Sciatic nerve (tissue), 2 donors: ENCODE results near the gene EPHA2. TPM values are rescaled to one million over a fixed set of nuclear protein-coding genes. Genes with fewer than 3 reads are reported as not detected.

Experiments used
- ATAC-seq: fragments of 200-7000 bp; cut with Tn5 transposase; one replicate; pipeline ENCODE4 v1.9.1; 2020; ENCODE audit warnings: mild to moderate bottlenecking, moderate library complexity
- DNase-seq: peaks from one replicate; pipeline ENCODE4 v3.0.0-alpha.2; 2020; ENCODE audit warnings: low spot score
- intact Hi-C: fragments of 100-400 bp; cut with DNase I; formaldehyde crosslinking; loops from one replicate; pipeline ENCODE4 v1.14.2; 2022
- total RNA-seq: library from RNA; stranded (reverse); fragmentation: NEBNext Ultra II Directional; extraction: Animal tissue kit (Norgen Biotek cat#: 25700); gene quantifications from one replicate; pipeline ENCODE4 v1.2.1, GENCODE V29; 2021
- donor health status: DM: no; HTN: no; CAD: no.
- donor health status: DM: no; HTN: no; CAD: no.

EPHA2 gene
- total RNA-seq, 1 donor from 2014 or later: 31.3 TPM

GRCh38 chr1:16088996-16089395 lies 66.9 kb downstream of the EPHA2 start:
- intact Hi-C loops: no loop called here
- no peak for DNase-seq
- ATAC-seq: no peak

DNA sequence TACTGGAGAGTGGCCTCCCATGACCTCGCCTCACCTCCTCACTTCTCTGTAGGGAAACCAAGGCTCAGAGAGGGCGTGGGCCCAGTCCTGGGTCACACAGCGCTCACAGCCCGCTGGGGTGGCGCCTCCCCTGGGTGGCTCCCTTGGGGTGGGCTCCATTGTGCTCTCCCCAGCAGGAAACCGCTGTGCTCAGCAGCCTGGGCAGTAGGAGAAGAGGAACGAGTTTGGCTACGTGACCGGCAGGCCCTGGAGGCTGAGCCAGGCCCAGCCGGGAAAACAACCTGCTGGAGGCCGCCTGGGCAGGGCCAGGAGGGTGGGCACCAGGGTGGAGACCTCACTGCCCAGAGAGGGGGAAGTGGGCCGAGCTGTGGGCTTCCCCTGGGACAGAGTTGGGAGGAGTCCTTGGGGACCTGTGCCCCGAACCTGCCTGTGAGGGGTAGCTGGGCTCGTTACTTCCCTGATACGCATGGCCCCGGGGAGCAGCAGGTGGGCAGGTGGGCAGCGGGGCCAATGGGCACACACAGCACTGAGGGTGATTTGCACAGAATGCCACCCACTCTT lies 67.4 kb downstream of the EPHA2 start:
- DNase-seq (no peak), ATAC-seq (no peak)
- intact Hi-C loops: no loop called here

DNA sequence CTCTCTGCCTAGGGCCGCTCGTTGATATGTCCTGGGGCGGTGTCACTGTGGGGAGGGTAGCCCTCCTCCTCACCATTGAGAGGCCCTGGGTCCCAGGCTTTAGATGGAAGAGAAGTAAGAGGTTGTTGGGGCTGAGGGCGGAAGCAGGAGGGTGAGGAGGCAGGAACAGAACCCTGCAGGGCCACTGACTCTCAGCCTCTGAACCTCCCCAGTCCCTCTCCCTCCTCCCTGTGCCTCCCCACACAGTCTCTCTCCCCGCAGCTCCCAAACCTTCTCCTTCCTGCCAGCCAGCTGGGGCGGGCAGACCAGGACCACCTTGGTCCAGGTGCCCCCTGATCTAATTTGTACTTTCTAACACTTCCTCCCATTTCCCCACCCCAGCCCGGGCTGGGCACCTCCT lies 68.1 kb downstream of the EPHA2 start:
- ATAC-seq (no peak), DNase-seq (no peak)
- intact Hi-C loops: no loop called here

DNA sequence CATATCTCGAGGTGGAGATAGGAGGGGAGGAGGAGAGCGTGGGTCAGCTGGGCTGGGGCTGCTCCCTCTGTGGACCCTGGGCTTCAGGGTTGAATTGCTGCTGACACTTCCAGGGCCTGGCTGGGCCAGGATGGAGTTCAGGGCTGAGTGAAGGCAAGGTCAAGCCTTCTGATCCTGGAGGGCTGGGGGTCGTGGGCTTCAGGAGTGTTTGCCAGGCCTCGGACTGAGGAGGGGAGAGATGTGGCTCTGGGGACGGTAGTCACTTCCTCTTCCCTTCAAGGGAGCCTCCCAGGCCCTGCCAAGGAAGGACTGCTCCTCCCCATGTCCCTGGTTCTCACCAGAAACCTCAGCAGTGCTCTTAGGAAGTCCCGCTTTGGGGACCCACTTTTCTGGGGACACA lies 70.3 kb downstream of the EPHA2 start:
- intact Hi-C loops: no loop called here
- DNase-seq (no peak), ATAC-seq (no peak)

GRCh38 chr1:16083486-16083885 lies 72.4 kb downstream of the EPHA2 start:
- intact Hi-C loops: no loop called here
- DNase-seq: no peak
- no peak for ATAC-seq

DNA sequence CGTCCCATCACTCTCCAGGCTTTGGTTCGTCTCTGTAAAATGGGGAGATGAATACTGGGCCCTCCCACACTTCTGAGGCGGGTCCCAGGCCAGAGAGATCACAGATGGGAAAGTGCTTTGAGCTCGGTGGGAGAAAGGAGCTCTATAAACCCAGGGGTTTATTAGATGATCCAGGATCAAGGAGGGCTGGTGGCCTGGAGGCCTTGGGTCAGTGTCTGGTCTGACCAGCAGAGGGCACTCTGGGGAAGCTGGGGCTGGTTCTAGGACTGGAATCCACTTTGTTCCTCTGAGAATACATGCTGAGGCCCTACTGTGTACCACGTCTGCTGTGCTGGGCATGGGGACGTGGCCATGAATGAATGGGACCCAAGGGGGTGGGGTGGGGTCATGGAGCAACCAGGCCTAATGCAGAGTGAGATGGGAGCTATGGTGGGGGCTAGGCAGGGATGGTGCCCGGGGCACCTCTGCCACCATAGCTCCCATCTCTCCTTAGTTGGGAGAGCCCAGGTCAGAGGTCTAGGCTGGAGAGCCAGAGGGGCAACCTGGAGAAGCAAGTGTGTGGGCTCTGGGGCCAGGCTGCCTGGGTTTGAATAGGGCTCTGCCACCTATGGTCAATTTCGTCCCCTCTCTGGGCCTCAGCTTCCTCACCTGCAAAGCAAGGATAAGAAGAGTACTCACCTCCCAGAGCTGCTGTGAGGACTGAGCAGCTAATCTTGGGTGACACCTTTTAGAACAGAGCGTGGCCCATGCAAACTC lies 73.4 kb downstream of the EPHA2 start:
- intact Hi-C loops: no loop called here
- ATAC-seq (peak; percentile 31), DNase-seq (peak; percentile 80)

- intact Hi-C loops: no loop called here
- DNase-seq: no peak
- ATAC-seq: no peak
Observed at GRCh38 chr1:16081636-16082035, 74.2 kb downstream of the EPHA2 start.

GRCh38 chr1:16080422-16081150 lies 75.3 kb downstream of the EPHA2 start:
- no peak for ATAC-seq
- intact Hi-C loops: no loop called here
- DNase-seq: no peak

- DNase-seq (peak; percentile 88), ATAC-seq (peak; percentile 87)
- intact Hi-C loops: loop anchor here (1.0 to 5.0 kb wide), 2 partner anchors 108 to 171 kb away; no protein-coding TSS in a partner anchor
Observed at GRCh38 chr1:16078925-16079656, 76.8 kb downstream of the EPHA2 start.

DNA sequence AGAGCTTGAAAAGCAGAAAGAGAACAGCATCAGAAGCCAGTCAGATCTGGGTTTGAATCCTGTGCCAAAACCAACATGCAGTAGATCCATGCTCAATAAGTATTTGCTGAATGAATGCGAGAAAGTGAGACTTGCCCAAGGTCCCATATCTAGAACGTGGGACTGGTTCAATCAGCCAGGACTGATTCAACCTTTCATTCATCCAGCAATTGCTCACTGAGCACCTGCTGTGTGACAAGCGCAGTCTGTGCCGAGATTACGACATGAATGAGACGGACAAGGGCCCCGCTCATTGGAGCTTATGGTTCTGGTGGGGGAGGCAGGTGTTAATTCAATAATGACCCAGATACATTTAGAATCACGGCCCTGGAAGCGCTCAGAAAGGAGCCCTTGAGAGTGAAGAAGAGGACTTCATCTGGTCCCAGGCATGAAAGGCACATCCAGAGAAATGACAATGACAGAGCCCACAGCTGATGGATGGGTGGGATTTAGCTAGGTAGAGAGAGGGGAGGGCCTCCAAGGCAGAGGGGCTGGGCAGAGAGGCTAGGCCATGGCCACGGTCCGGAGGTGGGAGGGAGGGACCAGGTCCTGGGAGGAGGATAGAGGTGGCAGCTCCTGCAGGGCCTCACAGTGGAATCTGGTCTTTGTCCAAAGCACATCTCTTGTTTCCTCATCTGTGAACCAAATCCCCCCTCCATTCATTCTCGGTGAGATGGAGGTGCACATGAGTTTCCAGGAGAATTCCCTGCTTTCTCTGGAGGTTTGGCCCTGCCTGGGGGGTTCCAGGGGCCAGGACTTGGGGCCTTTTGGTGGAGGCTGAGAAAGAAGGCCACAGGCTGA lies 78.2 kb downstream of the EPHA2 start:
- no peak for DNase-seq
- intact Hi-C loops: loop anchor here (5.0 kb wide), 1 partner anchor 110 kb away; no protein-coding TSS in a partner anchor
- ATAC-seq: no peak

DNA sequence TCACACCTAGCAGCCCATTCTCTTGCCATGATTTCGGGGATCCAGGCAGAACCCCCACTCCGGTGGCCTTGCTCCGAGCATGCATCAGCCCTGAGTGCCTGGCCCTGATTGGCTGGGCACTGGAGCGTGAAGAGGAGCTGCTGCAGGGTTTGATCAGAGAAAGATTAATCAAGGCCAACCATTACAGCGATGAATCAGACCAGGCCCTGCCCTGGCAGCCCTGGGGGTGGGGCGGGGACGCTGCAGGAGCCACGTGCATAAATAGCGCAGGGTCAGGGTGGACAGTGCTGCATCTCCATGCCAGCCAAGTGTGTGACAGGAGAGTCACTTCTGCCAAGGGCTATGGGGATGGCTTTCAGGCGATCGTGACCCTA lies 79.0 kb downstream of the EPHA2 start:
- ATAC-seq: no peak
- intact Hi-C loops: loop anchor here (5.0 kb wide), 1 partner anchor 110 kb away; no protein-coding TSS in a partner anchor
- DNase-seq: no peak

GRCh38 chr1:16076031-16076864 lies 79.6 kb downstream of the EPHA2 start:
- DNase-seq (no peak), ATAC-seq (no peak)
- intact Hi-C loops: loop anchor here (5.0 kb wide), 1 partner anchor 111 kb away; no protein-coding TSS in a partner anchor

DNA sequence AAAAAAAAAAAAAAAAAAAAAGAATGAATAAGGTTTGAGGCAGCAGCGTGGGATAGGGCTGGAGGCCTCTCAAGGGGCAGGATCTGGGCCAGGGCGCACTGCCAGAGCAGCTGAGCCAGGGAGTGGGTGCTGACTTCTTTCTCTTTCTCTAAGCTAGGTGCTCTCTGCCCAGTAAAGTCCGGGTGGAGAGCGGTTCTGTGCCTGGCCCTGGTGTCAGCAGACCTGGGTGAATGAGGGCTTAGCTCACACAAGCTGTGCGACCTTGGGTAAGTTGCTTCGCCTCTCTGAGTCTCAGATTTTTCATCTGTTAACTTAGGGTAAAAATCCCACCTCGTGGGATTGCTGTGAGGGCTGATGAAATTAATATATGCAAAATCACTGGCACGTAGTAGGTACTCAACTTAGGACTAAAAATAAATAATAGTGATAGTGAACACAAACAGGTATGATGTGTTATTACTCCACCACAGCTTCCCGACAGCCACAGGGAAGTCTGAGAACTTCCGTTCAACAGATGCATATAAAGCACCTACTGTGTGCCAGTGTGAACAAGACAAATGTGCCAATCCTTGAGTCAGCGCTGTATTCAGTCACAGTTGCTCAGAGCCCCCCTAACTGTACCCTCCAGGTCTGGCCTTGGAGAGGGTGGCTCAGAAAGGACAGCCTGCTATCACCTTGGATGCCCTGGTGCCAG lies 80.4 kb downstream of the EPHA2 start:
- peak; percentile 78 for DNase-seq
- ATAC-seq: peak; percentile 20
- intact Hi-C loops: loop anchor here (5.0 kb wide), 1 partner anchor 112 kb away; no protein-coding TSS in a partner anchor
